Measurements from ENCODE around the gene XRCC1.
A peak's percentile ranks its signal among the peaks of the same experiment; 100 is the strongest.
"Not testable (repeated sequence)": the region's sequence is repeated elsewhere in the genome, so short reads cannot be mapped to it uniquely, and the experiment has no call there.

Gene XRCC1

DNA sequence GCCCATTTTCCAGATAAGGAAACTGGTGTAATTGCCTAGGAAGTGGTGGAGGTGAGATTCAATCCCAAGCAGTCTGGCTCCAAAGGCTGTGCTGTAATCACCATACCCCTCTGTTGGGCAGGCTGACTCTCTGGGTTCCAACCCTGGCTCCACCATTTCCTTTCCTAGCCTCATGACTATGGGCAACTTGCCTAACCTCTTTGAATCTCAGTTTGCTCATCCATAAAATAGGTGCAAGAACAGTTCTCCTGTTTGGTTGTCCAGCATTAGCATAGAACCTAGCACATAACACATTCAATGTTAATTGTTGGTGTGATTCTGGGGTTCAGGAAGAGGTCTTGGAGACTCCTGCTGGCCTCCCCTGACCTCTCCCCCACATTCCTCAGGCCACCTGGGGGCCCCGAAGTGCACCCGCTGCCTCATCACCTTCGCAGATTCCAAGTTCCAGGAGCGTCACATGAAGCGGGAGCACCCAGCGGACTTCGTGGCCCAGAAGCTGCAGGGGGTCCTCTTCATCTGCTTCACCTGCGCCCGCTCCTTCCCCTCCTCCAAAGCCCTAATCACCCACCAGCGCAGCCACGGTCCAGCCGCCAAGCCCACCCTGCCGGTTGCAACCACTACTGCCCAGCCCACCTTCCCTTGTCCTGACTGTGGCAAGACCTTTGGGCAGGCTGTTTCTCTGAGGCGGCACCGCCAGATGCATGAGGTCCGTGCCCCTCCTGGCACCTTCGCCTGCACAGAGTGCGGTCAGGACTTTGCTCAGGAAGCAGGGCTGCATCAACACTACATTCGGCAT, 23.3 kb upstream of the XRCC1 start:
- DNase-seq: no peak

DNA sequence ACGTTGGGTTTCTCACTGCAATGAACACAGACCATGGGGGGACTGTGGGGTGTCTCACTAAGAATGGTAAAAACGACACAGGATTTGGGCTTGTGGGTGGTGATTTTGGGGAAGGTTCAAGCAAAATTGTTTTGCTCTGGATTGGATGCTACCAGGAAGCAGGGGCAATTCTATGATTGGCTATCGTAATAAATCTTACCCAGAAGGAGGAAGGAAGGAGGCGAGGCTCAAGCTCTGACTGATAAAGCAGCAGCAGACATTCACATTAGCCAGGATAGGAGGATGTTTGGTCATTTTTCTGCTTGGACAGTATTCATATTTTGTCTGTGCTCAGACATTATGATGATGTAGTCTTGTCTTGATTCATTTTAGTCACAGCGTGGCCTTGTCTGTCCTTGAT, 22.5 kb upstream of the XRCC1 start:
- DNase-seq: no peak

DNA sequence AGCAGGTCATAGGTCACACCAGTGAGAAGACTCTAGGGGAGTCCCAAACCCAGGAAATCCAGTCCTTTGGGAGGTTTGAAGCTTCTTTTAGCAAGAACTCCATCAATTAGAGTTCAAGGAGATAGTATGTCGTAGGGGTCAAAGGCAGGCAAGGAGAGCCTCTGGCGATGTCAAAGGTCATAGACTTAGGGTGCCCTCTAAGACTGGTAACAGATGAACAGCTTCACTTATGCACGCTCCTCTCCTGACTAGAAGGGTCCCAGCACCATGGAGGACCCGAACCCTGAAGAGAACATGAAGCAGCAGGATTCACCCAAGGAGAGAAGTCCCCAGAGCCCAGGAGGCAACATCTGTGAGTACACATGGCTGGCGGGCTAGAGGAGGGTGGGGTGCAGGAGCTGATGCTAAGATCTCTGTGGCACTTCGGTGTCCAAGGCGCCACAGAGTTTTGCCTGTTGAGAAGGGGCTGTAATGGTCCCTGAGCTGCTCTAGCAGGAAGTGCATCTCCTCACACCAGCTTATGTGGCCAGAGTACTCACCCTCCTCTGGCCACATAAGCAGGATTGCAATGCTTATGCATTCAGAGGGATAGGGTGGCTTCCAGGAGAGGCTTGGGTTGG, 21.6 kb upstream of the XRCC1 start:
- no peak for DNase-seq

- peak; percentile 96 for DNase-seq
These were observed 20.9 kb upstream of the XRCC1 start, which contains the start of the genes IRGQ and ZNF576 for GRCh38 chr19:43595999-43596841. IRGQ (minus strand) TSS chr19:43596134; CDS start chr19:43595338, 796 bp downstream. ZNF576 (plus strand) TSS chr19:43596595; CDS start chr19:43597109, 514 bp downstream.

GRCh38 chr19:43595605-43595998, 20.3 kb upstream of the XRCC1 start:
- DNase-seq: no peak

DNA sequence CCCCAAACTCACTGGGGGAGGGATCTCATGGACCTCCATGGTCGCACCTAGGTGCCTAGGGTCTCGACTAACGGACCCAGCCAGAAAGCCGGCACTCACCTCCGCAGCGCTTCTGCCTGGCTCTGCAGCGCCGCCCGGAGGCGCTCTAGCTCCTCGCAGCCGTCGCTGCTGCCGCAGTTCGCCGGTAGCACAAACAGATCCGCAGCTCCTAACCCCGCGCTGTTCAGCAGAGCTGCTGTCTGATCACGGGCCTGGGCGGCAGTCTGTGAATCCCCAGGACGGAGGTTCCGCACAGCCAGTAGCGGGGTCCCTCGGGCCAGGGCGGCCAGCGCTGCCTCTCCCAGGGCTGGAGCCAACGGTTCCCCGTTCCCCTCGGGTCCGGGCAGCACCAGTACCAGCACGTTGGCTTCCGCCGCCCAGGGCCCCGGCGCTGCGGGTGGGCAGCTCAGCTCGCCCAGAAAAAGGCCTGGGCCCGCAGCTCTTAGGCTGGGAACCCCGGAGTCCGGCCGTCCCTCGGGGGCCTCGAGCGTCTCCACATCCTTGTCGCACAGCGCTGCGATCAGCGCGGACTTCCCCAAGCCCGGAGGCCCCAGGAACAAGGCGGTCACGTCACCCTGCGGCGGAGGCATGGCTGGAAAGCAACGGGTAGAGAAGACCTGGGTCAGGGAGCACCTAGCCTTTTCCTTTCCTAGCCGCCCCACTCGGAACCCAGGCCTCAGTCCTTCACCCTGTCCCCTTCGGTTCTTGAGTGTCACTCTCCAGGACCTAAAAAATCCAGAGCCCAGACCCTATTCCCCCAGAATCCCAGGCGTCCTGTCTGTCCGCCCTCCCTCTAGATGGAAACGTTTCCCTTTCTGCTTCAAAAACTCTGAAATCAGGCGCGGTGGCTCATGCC, 19.6 kb upstream of the XRCC1 start:
- no peak for DNase-seq

- DNase-seq: no peak
These were observed 18.9 kb upstream of the XRCC1 start for GRCh38 chr19:43594081-43594697.

- no peak for DNase-seq
These were observed 17.5 kb upstream of the XRCC1 start for GRCh38 chr19:43592800-43593350.

GRCh38 chr19:43591904-43592772, 16.8 kb upstream of the XRCC1 start:
- no peak for DNase-seq

DNA sequence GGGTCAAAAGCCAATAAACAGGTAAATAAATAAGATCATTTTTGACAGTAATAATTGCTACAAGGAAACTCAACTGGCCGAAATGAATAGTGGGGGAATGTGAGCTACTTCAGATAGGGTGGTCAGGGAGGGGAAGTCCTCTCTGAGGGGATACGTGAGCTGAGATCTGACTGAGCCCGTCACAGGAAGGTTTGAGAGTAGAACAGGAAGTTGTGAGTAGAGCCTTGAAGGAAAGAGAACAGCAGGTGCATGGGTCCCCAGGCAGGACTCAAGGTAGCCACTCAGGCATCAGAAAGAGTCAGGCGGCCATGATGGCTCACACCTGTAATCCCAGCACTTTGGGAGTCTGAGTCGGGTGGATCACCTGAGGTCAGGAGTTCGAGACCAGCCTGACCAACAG, 14.4 kb upstream of the XRCC1 start:
- no peak for DNase-seq

DNA sequence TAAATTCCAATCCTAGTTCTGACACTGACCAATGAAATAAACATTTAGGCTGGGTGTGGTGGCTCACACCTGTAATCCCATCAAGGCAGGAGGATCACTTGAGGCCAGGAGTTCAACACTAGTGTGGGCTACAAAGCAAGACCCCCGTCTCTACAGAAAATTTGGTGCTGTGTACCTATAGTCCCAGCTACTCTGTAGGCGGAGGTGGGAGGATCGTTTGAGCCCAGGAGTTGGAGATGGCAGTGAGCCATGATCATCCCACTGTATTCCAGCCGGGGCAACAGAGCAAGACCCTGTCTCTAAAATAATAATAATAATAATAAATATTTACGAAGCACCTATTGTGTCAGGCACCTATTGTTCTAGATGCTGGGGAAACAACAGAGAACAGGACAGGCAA, 13.9 kb upstream of the XRCC1 start:
- DNase-seq: no peak

- DNase-seq: not testable (repeated sequence)
These were observed 11.7 kb upstream of the XRCC1 start for GRCh38 chr19:43587029-43587428.

DNA sequence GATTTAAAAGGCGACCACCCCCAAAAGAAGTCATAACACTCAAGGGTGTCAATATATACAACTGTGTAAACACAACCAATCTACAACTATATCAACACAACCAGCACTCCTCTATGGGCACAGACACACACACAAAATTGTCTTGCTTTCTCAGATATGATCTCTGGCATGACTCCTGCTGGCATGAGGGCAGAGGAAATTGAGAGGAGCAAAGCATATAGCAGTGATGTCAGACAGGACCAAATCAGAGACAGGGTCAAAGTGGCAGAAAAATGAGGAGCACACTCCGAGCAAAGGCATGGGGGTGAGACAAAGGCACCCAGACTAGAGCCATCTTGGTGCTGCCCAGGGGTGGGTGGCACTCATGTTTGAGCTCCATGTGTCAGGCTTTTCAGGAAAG, 11.0 kb upstream of the XRCC1 start:
- DNase-seq: no peak

DNA sequence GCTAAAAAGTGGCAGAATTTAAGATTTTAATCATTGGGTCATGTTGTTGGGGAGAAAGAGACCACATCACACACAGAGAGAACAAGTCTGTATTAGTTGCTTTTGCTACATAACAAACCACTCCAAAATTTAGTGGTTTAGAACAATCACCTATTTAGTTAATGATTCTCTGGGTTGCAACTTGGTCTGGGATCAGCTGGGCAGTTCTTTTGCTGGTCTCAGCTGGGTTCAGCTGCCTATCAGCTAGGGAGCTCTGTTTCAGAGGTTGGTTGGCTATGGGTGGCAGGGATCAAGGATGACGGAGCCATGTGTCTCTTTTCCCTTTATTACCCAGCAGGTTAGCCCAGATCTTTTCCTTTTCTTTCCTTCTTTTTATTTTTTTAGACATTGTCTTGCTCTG, 9.2 kb upstream of the XRCC1 start:
- DNase-seq: no peak

DNA sequence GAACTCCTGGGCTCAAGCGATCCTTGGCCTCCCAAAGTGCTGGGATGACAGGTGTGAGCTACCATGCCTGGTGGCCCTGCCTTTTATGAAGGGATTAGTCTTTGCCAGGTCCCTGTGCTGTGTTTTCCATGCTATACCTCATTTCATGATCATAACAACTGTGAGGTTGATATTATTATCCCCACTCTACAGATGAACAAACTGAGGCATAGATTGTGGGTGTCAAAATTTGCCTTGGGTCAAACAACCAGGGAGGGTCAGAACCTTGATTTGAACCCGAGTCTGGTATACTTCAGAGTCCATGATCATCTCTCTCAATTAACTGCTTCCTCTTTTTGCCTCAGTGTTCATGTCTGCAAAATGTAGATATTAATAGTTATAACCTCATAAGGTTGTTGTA, 7.2 kb upstream of the XRCC1 start:
- DNase-seq: no peak

GRCh38 chr19:43581467-43581866, 6.1 kb upstream of the XRCC1 start:
- DNase-seq: no peak

- no peak for DNase-seq
These were observed 3.5 kb upstream of the XRCC1 start for GRCh38 chr19:43578787-43579186.

- DNase-seq: no peak
These were observed 890 bp upstream of the XRCC1 start for GRCh38 chr19:43575955-43576878.

DNA sequence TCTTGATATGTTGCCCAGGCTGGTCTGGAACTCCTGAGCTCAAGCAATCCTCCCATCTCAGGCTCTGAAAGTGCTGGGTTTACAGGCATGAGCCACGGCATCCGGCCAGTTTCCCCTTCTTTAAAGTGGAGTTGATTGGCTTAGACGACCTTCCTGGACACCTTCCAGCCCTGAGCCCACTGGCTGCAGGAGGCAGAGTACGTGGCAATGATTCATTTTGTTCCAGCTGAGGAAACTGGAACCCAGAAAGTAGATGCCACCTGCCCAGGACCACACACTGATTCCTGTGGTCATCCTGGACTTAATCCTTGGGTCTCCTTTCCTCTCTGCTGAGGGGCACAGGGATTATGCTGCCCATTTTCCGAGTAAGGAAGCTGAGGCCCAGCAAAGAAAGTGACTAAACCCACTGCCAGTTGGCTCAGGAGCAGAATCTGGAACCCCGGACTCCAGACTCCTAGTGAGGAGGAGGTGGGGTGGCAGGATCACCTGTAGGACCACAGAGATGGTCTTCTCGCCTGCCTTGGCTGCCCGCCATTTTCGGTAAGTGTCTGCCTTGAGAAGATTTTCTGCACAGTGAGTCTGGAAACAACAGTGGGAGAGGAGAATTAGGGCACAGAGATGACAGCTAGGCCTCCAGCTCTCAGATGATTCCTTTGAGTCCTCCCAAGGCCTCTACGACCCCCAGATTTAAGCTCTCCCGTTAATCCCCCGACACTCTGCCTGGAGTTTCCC, 737 bp downstream of the XRCC1 start:
- DNase-seq: no peak
